ENCODE data around the gene COPE. TPM values are rescaled to one million over a fixed set of nuclear protein-coding genes. Genes with fewer than 3 reads are reported as not detected.

COPE gene
- total RNA-seq, 1 donor from 2014 or later: 177 TPM

DNA sequence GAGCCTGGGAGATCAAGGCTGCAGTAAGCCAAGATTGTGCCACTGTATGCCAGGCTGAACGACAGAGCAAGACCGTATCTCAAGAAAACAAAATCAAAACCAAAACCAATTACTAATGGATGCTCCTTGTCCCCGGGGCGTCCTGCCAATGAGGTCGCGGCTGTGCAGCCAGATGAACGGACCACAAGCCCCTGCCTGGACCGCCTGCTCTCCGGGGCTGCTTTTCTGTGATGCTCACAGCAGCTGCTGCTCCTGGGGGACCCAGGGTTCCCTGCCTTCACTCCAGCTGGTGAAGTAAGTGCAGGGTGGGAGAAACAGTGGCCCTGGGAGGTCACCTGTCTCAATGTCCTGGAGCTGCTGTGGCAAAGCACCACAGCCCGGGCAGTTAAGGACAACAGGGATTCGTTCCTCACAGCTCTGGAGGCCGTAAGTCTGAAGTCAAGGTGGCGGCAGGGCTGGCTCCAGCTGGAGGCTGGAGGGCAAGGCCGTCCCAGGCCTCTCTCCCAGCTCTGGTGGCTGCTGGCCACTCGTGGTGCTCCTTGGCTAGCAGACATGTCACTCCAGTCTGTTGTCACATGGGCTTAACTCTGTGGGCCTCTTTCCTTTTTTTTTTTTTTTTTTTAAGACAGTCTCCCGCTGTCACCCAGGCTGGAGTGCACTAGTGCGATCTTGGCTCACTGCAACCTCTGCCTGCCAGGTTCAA is 10.1 kb downstream of the COPE start:
- Mint-ChIP-seq H3K4me1 (ENCODE audit: low read depth, unreplicated experiment) (no peaks in the 10 kb centered on the region), H3K36me3 (ENCODE audit: unreplicated experiment) (no peaks in the 10 kb centered on the region), H3K27me3 (ENCODE audit: unreplicated experiment) (peaks cover 2% of the 10 kb centered on the region), H3K4me3 (ENCODE audit: unreplicated experiment) (no peak overlapping the region), H3K27ac (ENCODE audit: unreplicated experiment) (no peak overlapping the region), H3K9me3 (ENCODE audit: unreplicated experiment) (no peaks in the 10 kb centered on the region)
- TF ChIP-seq, protein P1, sequence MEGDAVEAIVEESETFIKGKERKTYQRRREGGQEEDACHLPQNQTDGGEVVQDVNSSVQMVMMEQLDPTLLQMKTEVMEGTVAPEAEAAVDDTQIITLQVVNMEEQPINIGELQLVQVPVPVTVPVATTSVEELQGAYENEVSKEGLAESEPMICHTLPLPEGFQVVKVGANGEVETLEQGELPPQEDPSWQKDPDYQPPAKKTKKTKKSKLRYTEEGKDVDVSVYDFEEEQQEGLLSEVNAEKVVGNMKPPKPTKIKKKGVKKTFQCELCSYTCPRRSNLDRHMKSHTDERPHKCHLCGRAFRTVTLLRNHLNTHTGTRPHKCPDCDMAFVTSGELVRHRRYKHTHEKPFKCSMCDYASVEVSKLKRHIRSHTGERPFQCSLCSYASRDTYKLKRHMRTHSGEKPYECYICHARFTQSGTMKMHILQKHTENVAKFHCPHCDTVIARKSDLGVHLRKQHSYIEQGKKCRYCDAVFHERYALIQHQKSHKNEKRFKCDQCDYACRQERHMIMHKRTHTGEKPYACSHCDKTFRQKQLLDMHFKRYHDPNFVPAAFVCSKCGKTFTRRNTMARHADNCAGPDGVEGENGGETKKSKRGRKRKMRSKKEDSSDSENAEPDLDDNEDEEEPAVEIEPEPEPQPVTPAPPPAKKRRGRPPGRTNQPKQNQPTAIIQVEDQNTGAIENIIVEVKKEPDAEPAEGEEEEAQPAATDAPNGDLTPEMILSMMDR (IDR thresholded peaks at IDR 0.05; ENCODE audit: partially characterized antibody, unreplicated experiment): no peak
- DNase-seq: no peak

DNA sequence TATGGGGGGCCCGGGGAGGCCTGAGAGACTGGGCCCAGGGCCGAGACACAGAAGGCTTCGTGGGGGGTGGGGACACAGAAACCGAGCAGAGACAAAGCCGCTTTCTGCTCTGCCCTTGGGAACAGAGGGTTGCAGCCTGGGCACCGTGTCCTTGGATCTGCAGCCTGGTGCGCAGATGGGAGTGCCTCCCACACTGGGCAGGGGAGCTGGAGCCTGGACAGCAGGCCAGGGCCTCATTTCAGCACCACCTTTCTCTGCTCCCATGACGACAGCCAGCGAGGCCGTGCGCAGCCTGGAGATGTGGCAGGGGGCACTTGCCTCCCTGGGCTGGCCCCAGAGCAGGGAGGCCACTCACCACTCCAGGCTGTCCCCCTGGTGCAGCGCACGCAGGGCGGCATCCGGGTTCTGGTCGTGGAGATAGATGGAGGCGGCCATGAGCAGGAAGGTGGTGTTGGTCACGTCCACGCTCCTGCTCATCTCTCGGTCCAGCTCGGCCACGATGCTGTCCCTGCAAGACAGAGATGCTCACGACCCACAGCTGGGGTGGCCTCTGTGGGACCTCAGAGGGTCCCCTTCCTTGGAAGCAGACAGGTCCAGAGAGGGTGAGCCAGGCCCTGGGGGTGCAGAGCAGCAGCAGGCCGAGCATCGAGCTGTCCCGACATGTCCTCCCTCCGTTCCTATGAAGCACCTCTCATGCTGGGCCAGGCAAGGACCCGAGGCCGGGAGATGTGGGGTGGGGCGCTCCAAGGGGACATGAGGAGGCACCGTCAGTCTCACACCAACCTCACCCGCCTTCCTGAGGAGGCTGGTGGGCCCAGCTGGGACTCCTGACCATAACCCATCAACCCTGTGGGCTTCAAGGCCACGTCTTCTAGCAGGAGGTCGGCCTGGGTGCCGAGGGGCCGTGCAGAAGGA is 12.3 kb downstream of the COPE start:
- Mint-ChIP-seq H3K4me3 (ENCODE audit: unreplicated experiment) (no peak overlapping the region), H3K9me3 (ENCODE audit: unreplicated experiment) (peaks cover 2% of the 10 kb centered on the region), H3K4me1 (ENCODE audit: low read depth, unreplicated experiment) (no peaks in the 10 kb centered on the region), H3K27ac (ENCODE audit: unreplicated experiment) (no peak overlapping the region), H3K36me3 (ENCODE audit: unreplicated experiment) (no peaks in the 10 kb centered on the region), H3K27me3 (ENCODE audit: unreplicated experiment) (peaks cover 2% of the 10 kb centered on the region)
- TF ChIP-seq, protein P1 (IDR thresholded peaks at IDR 0.05; ENCODE audit: partially characterized antibody, unreplicated experiment): no peak
- DNase-seq: no peak

DNA sequence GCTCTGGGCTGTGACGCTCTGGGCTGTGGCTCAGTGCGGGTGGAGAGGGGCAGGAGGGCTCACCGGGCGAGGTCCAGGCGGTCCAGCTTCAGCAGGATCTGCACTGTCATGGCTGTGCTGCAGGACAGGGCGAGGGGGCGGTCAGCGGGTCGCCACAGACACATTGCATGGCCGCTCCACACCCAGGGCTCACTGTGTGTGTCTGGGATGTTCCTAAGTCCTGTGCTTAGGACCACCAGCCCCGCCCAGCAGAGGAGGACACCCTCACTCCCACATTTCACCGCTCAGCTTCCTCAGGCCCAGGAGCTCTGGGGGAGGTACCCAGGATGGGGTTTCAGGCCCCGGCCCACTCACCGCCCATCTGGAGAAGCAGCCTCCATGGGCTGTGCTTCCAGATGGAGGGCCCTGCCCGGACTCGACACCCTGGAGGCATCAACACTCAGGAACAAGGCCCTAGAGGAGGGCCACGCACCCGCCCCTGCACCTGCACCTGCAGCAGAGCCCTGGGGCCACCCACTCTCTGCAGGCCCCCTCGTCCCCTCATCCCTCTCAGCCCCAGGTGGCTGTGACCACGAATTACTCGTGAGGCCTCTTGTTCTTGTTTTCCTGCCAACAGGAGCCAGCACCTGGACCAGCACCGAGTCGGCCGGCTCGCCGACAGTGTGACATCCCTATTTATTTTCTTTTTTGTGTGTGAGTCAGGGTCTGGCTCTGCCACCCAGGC is 13.5 kb downstream of the COPE start:
- TF ChIP-seq, protein P1 (IDR thresholded peaks at IDR 0.05; ENCODE audit: partially characterized antibody, unreplicated experiment): no peak
- Mint-ChIP-seq H3K36me3 (ENCODE audit: unreplicated experiment) (no peaks in the 10 kb centered on the region), H3K27me3 (ENCODE audit: unreplicated experiment) (peaks cover 2% of the 10 kb centered on the region), H3K4me1 (ENCODE audit: low read depth, unreplicated experiment) (no peaks in the 10 kb centered on the region), H3K9me3 (ENCODE audit: unreplicated experiment) (peaks cover 2% of the 10 kb centered on the region), H3K4me3 (ENCODE audit: unreplicated experiment) (no peak overlapping the region), H3K27ac (ENCODE audit: unreplicated experiment) (no peak overlapping the region)
- DNase-seq: no peak

DNA sequence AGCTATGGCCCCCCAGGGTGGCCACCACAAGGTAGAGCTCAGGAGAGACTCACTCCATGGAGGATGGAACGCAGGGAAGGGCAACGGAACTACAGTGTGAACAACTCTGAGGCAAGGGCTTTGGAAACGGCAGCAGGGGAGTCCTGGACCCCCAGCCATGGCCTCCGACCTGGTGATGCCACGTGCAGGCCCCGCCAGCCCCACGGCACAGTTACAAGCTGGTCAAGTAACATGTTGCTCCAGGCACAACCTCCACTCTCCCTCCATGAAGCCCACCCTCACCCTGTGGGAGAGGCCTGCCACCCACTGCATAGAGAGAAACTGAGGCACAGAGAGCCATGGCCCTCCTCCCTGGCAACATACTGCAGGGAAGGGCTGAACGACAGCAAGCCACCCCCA is 14.1 kb downstream of the COPE start:
- Mint-ChIP-seq H3K4me1 (ENCODE audit: low read depth, unreplicated experiment) (no peaks in the 10 kb centered on the region), H3K27me3 (ENCODE audit: unreplicated experiment) (peaks cover 2% of the 10 kb centered on the region), H3K36me3 (ENCODE audit: unreplicated experiment) (no peaks in the 10 kb centered on the region), H3K9me3 (ENCODE audit: unreplicated experiment) (peaks cover 2% of the 10 kb centered on the region), H3K4me3 (ENCODE audit: unreplicated experiment) (no peak overlapping the region), H3K27ac (ENCODE audit: unreplicated experiment) (no peak overlapping the region)
- TF ChIP-seq, protein P1 (IDR thresholded peaks at IDR 0.05; ENCODE audit: partially characterized antibody, unreplicated experiment): no peak
- no peak for DNase-seq
